Spleen (tissue), 7 donors: ENCODE data around the gene PPM1B.
A peak's percentile ranks its signal among the peaks of the same experiment; 100 is the strongest.

Source experiments
- CTCF ChIP-seq, 11 experiments: fragments of 200-600 bp in 7 of 11; fragments of 450-650 bp in 4 of 11; sonication (generic) in 4 of 11; IDR thresholded peaks in 8 of 11; conservative IDR thresholded peaks in 3 of 11; 1 replicate in 7 of 11; 2 replicates in 4 of 11; pipeline versions ENCODE4 v1.4.0 to v1.8.0; 2016 to 2021; ENCODE audit warnings: antibody characterized with exemption in 11 of 11, inconsistent platforms in 4 of 11, mild to moderate bottlenecking in 1 of 11
- POLR2A ChIP-seq, 3 donors: fragments of 450-650 bp; IDR thresholded peaks; one replicate each; pipeline ENCODE4 v1.5.1; 2017; ENCODE audit warnings: antibody characterized with exemption in 3 of 3, mild to moderate bottlenecking in 1 of 3
- donor health status: DM: no; HTN: no; CAD: no; lungs with moderate emphysema.
- donor health status: DM: no; HTN: no; CAD: no.
- donor health status: DM: no; HTN: no; CAD: no.

- TF ChIP-seq CTCF (IDR thresholded peaks at IDR 0.05 in 8 of 11, conservative IDR thresholded peaks at IDR 0.05 in 3 of 11) (peak in 9 of 11 experiments; percentile 21 to 65 (median 53)), POLR2A (IDR thresholded peaks at IDR 0.05) (no peak)
Observed at GRCh38 chr2:44244135-44244871, 75.6 kb downstream of the PPM1B start.
